GM12865 (cell line): Measurements from ENCODE around the gene EXOSC7.
"Not testable (repeated sequence)": the region's sequence is repeated elsewhere in the genome, so short reads cannot be mapped to it uniquely, and the experiment has no call there.

ENCODE experiments used
- DNase-seq: peaks from one replicate; pipeline ENCODE4 v3.0.0; 2010; ENCODE audit warnings: low read depth
- H3K4me3 ChIP-seq: 2 replicates; pipeline ENCODE4 v1.5.1; 2011; ENCODE audit warnings: mild to moderate bottlenecking, low read depth, low read length, control low read depth
- TF ChIP-seq, protein P1 (sequence below): IDR thresholded peaks from 2 replicates; pipeline ENCODE4 v1.5.1; 2011; ENCODE audit warnings: low read length, control low read depth, low read depth, inconsistent platforms; ENCODE audit not compliant: insufficient read depth; ENCODE audit errors: missing control alignments

The EXOSC7 gene

DNA sequence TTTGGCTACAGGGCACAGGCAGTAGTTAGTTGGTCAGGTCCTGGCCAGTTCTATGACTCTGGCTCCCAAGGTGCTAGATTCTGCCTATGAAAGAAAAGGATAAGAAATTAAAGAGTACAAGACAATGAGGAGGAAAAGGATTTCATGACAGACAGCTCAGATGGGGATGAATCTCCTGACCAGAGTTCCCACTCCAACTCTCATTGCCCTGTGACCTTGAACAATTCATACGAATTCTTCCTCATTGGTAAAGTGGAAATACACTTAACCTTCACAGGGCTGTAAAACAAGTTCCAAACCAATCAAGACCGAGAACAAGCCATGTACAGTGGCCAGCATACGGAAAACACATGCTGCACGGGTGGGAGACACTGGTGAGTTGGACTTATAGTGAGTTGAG, 73.8 kb downstream of the EXOSC7 start:
- DNase-seq = no peak
- no peak overlapping the region for H3K4me3 ChIP-seq
- TF ChIP-seq, protein P1, sequence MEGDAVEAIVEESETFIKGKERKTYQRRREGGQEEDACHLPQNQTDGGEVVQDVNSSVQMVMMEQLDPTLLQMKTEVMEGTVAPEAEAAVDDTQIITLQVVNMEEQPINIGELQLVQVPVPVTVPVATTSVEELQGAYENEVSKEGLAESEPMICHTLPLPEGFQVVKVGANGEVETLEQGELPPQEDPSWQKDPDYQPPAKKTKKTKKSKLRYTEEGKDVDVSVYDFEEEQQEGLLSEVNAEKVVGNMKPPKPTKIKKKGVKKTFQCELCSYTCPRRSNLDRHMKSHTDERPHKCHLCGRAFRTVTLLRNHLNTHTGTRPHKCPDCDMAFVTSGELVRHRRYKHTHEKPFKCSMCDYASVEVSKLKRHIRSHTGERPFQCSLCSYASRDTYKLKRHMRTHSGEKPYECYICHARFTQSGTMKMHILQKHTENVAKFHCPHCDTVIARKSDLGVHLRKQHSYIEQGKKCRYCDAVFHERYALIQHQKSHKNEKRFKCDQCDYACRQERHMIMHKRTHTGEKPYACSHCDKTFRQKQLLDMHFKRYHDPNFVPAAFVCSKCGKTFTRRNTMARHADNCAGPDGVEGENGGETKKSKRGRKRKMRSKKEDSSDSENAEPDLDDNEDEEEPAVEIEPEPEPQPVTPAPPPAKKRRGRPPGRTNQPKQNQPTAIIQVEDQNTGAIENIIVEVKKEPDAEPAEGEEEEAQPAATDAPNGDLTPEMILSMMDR = no peak

DNA sequence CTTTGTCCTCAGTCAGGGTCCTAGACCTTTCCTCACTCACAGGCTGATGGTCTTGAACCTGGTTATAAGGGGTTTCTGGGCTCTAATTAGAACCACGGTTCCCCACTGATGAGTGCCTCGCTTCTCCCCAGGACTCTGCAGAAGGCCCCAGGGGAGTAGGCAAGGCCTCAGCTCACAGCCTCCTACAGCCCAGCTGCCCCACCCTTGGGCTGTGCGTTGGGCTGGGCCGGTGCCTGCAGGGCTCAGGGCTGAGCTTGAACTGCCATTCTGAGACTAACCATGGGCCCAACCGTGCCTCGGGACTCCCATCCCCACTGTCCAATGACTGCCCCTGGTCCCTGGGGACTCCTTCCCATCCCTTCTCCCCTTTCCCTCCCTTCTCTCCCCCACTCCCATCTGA, 75.6 kb downstream of the EXOSC7 start:
- DNase-seq = no peak
- TF ChIP-seq, protein P1 = no peak
- H3K4me3 ChIP-seq = no peak overlapping the region

DNA sequence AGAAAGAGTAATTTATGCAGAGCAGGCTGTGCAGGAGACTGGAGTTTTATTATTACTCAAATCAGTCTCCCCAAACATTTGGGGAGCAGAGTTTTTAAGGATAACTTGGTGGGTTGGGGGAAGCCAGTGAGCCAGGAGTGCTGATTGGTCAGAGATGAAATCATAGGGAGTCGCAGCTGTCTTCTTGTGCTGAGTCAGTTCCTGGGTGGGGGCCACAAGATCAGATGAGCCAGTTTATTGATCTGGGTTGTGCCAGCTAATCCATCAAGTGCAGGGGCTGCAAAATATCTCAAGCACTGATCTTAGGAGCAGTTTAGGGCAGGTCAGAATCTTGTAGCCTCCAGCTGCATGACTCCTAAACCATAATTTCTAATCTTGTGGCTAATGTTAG, 77.8 kb downstream of the EXOSC7 start:
- not testable (repeated sequence) for DNase-seq

DNA sequence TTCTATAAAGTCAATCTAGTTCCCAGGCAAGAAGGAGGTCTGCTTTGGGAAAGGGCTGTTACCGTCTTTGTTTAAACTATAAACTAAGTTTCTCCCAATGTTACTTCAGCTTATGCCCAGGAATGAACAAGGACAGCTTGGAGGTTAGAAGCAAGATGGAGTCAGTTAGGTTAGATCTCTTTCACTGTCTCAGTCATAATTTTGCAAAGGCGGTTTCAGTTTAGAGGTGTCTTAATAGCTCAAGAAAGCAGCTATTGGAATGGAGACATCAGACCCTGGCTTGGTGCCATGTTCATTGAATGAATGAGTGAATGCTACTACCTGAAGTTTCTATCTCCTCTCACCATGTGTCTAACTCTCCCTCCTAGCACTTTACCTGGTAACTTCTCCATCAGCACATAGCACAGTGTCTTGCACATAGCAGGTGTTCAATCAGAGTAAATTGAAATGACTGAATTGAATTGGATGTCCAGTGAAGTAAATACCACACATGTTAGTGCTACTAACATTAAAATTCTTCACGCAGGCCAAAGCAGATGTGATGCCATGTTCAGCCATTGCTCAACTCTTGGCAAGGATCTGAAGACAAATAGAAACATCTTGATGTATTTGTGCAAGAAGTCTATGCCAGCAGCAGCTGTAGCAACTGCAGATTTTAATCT, 78.3 kb downstream of the EXOSC7 start:
- TF ChIP-seq, protein P1 = no peak
- no peak overlapping the region for H3K4me3 ChIP-seq
- DNase-seq = no peak

More for the DNA sequence above, 77.8 kb downstream of the EXOSC7 start:
- not testable (repeated sequence) for H3K4me3 ChIP-seq

DNA sequence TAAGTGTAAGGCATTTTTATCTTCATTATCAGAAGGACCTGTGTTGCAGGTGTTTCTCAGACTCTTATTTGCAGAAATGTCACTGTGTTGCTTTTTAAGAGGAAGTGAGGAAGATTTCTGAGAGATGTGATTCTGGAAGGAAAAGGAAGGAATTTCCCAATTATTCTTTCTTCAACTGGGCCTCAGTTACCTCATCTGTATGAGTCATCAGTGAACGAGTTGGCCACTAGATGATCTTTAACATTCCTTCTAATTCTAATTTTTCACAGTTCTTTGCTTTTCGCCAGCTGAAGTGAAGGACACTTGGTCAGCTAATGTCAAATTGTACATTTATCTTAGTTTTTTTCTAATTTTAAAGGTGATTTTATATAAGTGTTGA, 79.0 kb downstream of the EXOSC7 start:
- no peak overlapping the region for H3K4me3 ChIP-seq
- TF ChIP-seq, protein P1 = no peak
- DNase-seq = no peak

DNA sequence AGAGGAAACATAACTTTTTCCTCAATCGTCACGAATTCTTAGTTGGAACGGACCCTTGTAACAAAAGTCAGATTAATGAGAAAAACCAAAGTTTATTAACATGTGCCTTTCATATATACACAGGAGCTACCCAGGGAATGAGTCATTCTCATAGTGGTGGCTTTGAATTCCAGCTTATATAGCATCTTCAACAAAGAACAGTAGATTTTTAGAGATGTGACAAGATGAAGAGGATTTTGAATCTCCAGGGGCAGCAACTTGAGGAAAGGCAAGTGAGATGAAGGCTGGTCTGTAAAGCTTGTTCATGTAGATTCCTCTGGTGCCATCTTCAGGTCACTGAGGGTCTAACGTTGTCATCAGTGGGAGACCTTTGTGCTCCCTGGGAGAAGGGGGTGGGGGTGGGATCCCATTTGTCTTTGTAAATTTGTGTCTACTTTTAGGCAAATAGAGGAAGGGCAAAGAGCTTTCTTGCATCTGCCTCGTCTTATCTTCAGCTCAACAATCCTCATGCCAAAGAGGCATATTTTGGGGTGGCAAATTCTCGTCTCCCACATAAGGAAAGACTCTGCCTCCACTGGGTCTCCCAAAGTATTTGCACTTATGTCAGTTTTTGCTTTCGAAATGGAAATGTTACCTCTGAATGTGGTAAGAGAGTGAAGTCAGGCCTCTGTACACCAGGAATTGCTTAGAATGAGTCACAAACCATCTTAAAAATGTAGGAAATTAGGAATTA, 79.5 kb downstream of the EXOSC7 start:
- H3K4me3 ChIP-seq = no peak overlapping the region
- TF ChIP-seq, protein P1 = peak; percentile 32
- peak; percentile 48 for DNase-seq

DNA sequence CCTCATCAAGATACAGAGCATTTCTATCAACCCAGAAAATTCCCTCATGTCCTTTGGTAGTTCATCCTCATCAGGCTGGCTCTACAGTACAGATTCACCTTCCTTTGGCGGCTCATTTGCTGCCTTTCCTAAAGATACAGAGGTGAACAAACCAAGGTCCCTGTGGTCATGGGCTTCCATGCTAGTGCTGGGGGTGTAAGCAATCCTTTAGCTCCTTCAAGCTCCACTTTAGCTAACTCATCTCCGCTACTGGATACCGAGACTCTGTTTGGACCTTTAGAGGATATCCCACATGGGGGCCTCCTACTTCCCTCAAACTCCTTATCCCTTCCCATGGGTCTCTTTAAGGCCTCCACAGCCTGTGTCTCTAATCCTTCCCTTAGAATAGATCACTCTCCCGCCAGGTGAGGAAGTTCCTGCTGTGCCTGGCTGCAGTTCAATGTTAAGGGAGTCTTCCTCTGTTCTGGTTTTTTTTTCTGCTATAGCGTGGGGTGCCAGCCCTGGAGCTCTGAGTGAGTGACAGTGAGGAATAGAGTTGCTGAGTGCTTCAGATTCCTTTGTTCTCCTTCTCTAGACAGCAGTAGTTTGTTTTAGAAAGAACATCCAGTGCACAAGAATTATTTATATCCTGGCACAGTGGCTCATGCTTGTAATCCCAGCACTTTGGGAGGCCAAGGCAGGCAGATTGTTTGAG, 80.7 kb downstream of the EXOSC7 start:
- no peak overlapping the region for H3K4me3 ChIP-seq
- DNase-seq = no peak
- TF ChIP-seq, protein P1 = no peak
